A549 treated with GW870086 at 1 μM for 4 hours (cell line): ENCODE data around the gene CT83. TPM values are rescaled to one million over a fixed set of nuclear protein-coding genes. Genes with fewer than 3 reads are reported as not detected.

ENCODE experiments used
- total RNA-seq: library from RNA; stranded (reverse); fragments of 200-300 nt; extraction: Qiagen RNA extraction; gene quantifications from 5 replicates; pipeline ENCODE4 v1.2.3, GENCODE V29; 2022; ENCODE audit warnings: low read depth

CT83 gene
- total RNA-seq: not detected in 5 replicates

GRCh38 chrX:116462822-116463221 is at the start of gene CT83:
Gene CT83 (minus strand): TSS chrX:116462976. CDS start chrX:116462856, 120 bp downstream.

GRCh38 chrX:116436358-116436816 is 26.4 kb downstream of the CT83 start, which contains the start of gene SLC6A14:
Gene SLC6A14 (plus strand): TSS chrX:116436606. CDS start chrX:116436710, 104 bp downstream.

Other genes starting within 250 kb of the CT83 start
- 0.03 TPM in 1 of 5 replicates, not detected in the others for gene SLC6A14, start 26.4 kb downstream of the CT83 start, total RNA-seq